Stimulated activated CD4-positive, alpha-beta T cell treated with anti-CD3 and anti-CD28 coated beads, Interleukin-1b, Interleukin-23, amount 100 ng/mL, for 24 hours (primary cell): Measurements from ENCODE around the gene VCPKMT.
A peak's percentile ranks its signal among the peaks of the same experiment; 100 is the strongest.
"Not testable (repeated sequence)": the region's sequence is repeated elsewhere in the genome, so short reads cannot be mapped to it uniquely, and the experiment has no call there.

Experiments used
- DNase-seq, 4 experiments: peaks; one replicate each; pipeline ENCODE4 v3.0.0-alpha.2; 2020; ENCODE audit warnings: low read depth in 4 of 4, low spot score in 1 of 4

Gene VCPKMT

GRCh38 chr14:50092006-50092555, 24.3 kb downstream of the VCPKMT start:
- DNase-seq = no peak

- no peak for DNase-seq
Observed at GRCh38 chr14:50091240-50091913, 25.0 kb downstream of the VCPKMT start.

- peak in 1 of 4 experiments; percentile 11 for DNase-seq
Observed at GRCh38 chr14:50089208-50089607, 27.2 kb downstream of the VCPKMT start.

GRCh38 chr14:50088731-50089130, 27.6 kb downstream of the VCPKMT start:
- DNase-seq = no peak

GRCh38 chr14:50088117-50088515, 28.3 kb downstream of the VCPKMT start:
- no peak for DNase-seq

- no peak for DNase-seq
Observed at GRCh38 chr14:50087341-50088116, 28.8 kb downstream of the VCPKMT start.

GRCh38 chr14:50086321-50086711, 30.1 kb downstream of the VCPKMT start:
- DNase-seq = no peak

- peak in 1 of 4 experiments; percentile 36 for DNase-seq
Observed at GRCh38 chr14:50085570-50086320, 30.6 kb downstream of the VCPKMT start.

- DNase-seq = no peak
Observed at GRCh38 chr14:50084666-50085065, 31.7 kb downstream of the VCPKMT start.

- peak in 2 of 4 experiments; percentile 42 to 57 for DNase-seq
Observed at GRCh38 chr14:50083467-50084337, 32.7 kb downstream of the VCPKMT start.

GRCh38 chr14:50082784-50083466, 33.4 kb downstream of the VCPKMT start:
- DNase-seq = peak; percentile 52 to 79 (median 73)

- peak in 1 of 4 experiments; percentile 19 for DNase-seq
Observed at GRCh38 chr14:50082308-50082742, 34.0 kb downstream of the VCPKMT start.

- not testable (repeated sequence) for DNase-seq
Observed at GRCh38 chr14:50079103-50079502, 37.3 kb downstream of the VCPKMT start.

GRCh38 chr14:50073663-50074062, 42.7 kb downstream of the VCPKMT start:
- not testable (repeated sequence) for DNase-seq

- no peak for DNase-seq
Observed at GRCh38 chr14:50072395-50072794, 44.0 kb downstream of the VCPKMT start.

GRCh38 chr14:50070840-50071548, 45.4 kb downstream of the VCPKMT start:
- no peak for DNase-seq

- DNase-seq = no peak
Observed at GRCh38 chr14:50070230-50070629, 46.1 kb downstream of the VCPKMT start.

- DNase-seq = no peak
Observed at GRCh38 chr14:50069325-50069724, 47.0 kb downstream of the VCPKMT start.

- no peak for DNase-seq
Observed at GRCh38 chr14:50068496-50068895, 47.9 kb downstream of the VCPKMT start.
